Heart left ventricle (tissue), 13 donors: ENCODE data around the gene CENPX.

Experiments used
- POLR2A ChIP-seq, 2 donors: fragments of 450-650 bp; IDR thresholded peaks; one replicate each; pipeline ENCODE4 v1.6.1; 2017; ENCODE audit warnings: antibody characterized with exemption in 2 of 2, mild to moderate bottlenecking in 2 of 2, moderate library complexity in 2 of 2
- TF ChIP-seq, protein P1 (sequence below), 12 donors: fragments of 200-600 bp; sonication (generic) in 4 of 12; IDR thresholded peaks; one replicate each; pipeline versions ENCODE4 v1.5.0 to v1.8.0; 2018 to 2022; ENCODE audit warnings: antibody characterized with exemption in 12 of 12, mild to moderate bottlenecking in 5 of 12
- donor health status: ischemic (EF 13 %, LVEDD 7.1; RV severe dilation, severe dysfunction).
- donor health status: DM: no; HTN: yes; CAD: no.
- donor health status: DM: no; HTN: no; CAD: no.
- donor health status: ischemic (EF 25% LVEDD 6.9; RV normal size, moderate dysfunction).
- donor health status: ischemic (EF 25% LVEDD 5.7; RV mildly dilated, moderate dysfunction).
- donor health status: ischemic (EF 35%, LVEDD 5.7; RV mildly dilated, moderate dysfunction).
- donor health status: nonischemic (EF 11% LVEDD 7.7; RV severe dilation, severe dysfunction).
- donor health status: DM: yes; HTN: yes; CAD: no.
- donor health status: PGD.
- donor health status: ischemic (EF 29% LVEDD 5.4; RV normal size, mild dysfunction).
- donor health status: nonischemic (EF 23%, LVEDD 6.1; RV moderate dilation, normal function).

DNA sequence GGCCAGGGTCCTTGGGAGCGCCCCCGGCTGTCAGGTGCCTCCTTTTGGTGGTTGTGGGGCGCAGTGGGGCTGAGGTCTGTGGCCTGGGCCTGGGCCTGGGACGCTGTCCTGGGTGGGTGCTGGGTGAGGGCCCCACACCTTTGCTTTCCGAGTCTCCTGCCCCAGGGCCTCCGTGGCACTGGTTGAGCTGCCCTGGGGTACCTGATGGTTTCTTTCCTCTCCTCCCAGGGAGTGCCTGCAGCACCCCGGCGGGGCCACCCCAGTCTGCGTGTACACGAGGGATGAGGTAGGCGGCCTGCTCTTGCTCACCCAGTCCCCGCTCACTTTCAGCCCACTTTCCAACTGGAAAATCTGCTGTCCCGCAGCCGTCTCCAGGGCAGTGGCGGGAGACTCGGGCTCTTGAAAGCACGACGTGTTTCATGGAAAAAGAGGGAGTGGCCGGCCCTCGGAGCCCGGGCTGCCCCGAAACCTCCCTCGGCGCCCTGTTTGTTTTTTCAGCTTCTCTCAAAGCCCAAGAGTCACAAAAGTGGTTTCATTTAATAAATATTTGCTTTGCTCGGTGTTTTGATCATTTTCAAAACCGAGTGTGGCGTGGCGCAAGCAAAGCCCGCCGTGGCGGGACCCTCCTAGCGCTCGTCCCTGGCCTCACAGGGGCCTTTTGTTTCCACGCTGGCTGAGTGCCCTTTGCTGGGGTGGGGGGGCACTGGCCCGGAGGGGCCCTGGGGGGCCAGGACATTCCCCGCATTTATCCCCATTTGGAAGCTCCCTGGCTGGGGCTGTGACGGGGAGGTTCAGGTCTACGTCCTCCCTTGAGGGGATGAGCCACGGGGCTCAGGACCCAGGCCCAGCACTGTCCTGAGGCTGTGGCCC lies 27.9 kb downstream of the CENPX start:
- TF ChIP-seq, protein P1, sequence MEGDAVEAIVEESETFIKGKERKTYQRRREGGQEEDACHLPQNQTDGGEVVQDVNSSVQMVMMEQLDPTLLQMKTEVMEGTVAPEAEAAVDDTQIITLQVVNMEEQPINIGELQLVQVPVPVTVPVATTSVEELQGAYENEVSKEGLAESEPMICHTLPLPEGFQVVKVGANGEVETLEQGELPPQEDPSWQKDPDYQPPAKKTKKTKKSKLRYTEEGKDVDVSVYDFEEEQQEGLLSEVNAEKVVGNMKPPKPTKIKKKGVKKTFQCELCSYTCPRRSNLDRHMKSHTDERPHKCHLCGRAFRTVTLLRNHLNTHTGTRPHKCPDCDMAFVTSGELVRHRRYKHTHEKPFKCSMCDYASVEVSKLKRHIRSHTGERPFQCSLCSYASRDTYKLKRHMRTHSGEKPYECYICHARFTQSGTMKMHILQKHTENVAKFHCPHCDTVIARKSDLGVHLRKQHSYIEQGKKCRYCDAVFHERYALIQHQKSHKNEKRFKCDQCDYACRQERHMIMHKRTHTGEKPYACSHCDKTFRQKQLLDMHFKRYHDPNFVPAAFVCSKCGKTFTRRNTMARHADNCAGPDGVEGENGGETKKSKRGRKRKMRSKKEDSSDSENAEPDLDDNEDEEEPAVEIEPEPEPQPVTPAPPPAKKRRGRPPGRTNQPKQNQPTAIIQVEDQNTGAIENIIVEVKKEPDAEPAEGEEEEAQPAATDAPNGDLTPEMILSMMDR (IDR thresholded peaks at IDR 0.05): no peak
- TF ChIP-seq POLR2A (IDR thresholded peaks at IDR 0.05): no peak
